HG03159 (cell line): Measurements from ENCODE around the gene EPC2.

Experiments
- ATAC-seq: cut with Tn5 transposase; IDR thresholded peaks from one replicate; pipeline ENCODE4 v1.9.1; 2021; ENCODE audit warnings: mild to moderate bottlenecking, moderate library complexity; ENCODE audit not compliant: unreplicated experiment

The EPC2 gene

DNA sequence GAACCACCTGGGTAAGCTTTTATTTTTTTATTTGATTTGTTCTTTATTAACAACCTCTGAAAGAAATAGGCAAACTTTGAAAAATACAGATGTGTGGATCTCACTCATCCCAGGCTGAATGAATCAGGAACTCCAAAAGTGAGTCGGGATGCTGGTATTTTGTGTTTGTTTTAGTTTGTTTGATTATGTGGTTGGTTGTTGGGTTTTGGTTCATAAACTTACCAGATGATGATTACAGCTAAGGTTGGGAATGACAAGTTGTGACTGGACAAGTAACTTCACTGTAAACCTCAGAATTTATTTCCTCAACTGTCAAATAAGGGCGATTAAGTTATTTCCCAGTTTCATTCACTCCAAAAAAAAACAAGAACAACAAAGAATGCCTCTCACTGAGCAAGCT is 150.0 kb downstream of the EPC2 start:
- ATAC-seq = no peak

DNA sequence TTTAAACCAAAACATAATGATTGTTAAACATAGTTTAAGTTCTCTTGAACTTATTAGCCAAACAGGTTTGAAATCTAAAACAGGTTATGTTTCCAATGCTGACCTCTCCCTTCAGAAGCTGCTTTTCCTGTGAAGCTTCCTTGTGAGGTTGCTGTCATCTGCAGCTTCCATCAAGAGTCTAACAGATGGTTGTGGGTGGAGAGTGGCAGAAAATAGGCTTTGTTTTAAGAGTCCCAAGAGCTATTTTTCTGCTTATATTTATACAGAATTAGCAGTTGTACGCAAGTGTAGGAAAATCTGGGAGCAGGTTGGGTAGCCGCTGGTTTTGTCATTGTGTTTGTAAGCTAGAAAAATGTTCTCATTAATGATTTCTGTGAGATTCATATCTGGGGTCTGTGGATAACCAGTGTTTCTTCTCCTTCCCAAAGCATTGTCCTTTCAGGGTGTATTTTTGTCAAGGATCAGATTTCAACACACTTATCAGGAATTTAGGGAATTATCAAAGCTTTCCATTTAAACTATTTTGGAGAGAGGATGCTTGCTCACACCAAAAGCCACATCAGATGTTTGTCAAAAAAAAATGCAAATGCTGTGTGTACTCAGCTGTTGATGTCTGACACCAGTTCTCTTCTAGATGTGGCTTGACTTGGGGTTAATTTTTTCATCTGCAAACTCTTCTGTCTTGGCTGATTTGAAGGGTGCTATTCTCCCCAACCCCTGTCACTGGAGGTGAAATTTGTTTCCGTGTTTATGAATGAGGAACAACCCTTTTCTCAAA is 152.4 kb downstream of the EPC2 start:
- no peak for ATAC-seq

DNA sequence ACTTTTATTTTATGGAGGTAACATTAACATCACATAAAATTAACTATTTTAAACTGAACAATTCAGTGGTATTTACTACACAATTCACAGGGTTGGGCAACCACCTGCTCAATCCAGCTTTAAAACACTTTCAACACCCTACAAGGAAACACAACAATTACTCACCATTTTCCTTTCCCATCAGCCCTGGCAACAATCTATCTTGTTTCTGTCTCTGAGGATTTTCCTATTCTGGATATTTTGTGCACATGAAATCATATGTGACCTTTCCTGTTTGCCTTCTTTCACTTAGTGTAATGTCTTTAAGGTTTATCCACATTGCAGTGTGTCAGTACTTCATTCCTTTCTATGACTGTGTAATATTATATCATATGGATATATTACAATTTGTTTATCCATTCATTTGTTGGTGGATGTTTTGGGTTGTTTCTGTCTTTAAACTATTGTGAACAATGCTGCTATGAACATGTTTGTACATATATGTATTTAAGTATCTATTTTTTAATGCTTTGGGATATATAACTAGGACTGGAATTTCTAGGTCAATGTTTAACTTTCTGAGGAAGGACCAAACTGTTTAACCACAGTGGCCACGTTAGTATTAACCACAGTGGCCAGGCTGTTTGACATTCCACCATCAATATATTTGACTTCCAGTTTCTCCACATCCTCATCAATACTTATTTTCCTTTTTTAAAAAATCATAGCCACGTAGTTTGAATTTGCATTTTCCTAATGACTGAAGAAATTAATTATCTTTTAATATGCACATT is 158.1 kb downstream of the EPC2 start:
- ATAC-seq = no peak

DNA sequence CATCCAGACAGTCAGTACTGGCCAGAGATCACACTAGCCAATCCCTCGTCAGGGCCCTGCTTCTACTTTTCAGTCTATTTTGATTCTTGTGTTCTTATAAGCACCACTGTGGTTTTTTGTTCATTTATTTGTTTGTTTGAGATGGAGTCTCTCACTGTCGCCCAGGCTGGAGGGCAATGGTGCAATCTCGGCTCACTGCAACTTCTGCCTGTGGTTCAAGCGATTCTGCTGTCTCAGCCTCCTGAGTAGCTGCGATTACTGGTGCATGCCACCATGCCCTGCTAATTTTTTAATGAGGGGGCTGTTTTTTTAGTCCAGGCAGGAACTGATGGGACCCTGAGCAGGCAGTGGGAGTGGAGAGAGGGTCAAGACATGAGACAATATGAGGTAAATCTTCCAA is 165.5 kb downstream of the EPC2 start:
- no peak for ATAC-seq

DNA sequence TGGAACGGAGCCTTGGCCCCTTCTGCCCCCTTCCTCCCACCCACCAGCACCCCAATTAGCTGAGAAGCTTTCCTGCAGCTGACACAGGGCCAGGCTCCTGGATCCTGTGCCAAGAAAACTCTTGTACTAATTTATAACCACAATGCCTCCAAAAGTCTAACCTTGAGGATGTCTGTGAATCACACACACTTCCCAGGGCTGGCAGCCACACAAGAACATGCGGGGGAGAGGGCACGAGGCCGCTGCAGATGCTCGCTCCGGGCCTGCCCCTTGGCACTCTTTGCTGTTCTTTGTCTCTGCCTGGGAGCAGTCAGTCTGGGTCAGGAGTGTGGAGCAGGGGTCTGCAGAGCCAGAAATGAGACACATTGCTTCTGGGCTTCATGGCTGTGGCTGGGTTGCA is 167.8 kb downstream of the EPC2 start:
- no peak for ATAC-seq

DNA sequence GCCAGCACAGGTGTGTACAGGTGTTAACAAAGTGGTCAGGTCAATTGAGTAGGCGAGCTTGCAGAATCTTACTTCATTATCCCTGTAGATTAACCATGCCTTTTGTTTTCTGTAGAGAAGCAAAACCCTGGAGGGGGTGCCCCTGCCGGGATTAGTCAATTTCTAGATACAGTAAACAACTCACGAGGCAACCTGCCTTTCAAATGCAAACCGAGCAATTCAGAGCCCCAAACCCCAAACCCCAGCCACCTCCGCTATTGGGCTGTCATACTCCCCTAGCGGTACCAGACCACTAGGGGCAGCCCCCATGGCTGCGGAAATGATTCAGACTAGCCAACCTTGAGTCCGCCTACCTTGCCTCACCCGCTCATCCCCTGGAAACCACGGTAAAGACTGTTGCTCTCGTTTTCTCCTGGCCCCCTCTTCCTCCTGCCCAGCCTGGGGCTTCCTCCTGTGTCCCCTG is 169.1 kb downstream of the EPC2 start:
- peak; percentile 99 for ATAC-seq

DNA sequence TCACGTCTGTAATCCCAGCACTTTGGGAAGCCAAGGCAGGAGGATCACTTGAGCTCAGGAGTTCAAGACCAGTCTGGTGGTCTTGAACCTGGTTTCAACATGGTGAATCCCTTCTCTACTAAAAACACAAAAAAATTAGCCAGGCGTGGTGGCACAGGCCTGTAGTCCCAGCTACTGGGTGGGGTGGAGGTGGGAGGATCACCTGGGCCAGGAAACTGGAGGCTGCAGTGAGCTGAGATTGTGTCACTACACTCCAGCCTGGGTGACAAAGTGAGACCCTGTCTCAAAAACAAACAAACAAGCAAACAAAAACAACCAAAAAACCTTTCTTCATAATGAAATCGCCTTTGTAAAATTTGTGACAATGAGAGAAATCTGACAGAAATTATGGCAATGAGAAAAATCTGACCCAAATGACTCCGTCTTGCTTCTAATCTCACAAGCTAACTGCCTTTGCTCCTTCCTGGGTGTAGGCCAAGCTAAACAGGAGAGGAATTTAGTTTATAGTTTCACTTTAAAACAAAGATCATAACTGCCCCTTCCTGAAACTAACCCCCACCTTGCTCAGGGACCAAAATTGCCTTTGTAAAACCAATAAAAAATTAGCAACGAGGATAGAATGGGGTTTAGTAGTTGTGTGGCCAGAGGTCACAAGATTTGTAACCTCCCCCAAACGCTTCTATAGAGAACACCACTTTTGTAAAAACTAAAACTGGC is 169.8 kb downstream of the EPC2 start:
- no peak for ATAC-seq

DNA sequence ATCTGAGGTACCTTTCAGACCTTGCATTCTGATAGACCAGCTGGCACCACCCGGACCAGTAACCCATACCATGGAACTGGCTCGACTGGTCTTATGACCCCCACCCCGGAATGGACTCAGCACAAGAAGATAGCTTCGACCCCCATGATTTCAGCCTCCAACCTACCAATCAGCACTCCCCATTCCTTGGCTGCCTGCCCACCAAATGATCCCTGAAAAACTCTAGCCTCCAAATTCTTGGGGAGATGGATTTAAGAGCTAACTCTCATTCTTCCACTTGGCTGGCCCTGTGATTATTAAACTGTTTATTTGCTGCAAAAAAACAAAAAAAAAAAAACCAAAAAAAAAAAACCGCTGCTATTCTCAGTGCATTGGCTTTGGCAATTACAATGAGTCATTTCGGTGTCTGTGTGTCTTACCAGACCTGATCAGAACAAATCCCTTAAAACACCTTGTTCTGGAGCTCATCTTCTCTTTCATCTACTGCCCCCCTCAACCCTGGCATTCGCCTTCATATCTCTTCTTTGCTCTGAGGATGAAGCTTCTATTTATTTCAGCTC is 170.4 kb downstream of the EPC2 start:
- ATAC-seq = no peak

DNA sequence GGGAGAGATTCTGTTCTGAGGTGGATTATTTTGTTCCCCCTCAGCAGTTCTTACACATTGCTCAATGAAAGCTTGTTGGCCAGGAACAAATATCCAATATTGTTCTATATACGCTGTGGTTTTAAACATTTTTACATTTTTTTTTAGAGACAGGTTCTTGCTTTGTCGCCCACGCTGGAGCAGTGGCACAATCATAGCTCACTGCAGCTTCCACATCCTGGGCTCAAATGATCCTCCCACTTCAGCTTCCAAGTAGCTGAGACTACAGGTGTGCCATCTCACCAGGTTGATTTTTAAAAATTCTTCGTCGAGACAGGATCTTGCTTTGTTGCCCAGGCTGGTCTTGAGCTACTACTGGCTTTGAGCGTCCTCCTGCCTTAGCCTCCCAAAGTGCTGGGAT is 171.6 kb downstream of the EPC2 start:
- no peak for ATAC-seq

DNA sequence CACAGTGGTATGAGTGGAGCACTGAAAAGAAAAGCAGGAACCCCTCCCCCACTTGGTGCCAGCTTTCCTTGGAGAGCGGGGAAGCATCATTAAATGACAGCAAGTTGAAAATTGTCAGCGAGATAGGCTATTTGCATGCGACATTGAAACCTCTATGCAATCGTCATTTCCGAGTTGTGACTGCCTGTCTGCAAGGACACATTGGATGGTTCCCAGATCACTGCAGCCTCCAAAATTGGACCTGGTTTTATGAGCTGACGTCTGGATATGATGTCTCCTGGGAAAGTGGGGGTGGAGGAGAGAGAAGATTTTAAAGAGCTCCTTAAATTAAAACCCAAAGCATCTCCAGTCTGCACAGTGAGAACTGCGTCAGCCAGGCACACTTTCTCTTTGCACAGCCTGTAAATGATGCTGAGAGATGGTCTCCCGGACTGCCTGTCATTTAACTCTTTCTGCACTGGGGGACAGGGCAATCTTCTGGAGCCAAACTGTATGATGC is 172.7 kb downstream of the EPC2 start:
- no peak for ATAC-seq

DNA sequence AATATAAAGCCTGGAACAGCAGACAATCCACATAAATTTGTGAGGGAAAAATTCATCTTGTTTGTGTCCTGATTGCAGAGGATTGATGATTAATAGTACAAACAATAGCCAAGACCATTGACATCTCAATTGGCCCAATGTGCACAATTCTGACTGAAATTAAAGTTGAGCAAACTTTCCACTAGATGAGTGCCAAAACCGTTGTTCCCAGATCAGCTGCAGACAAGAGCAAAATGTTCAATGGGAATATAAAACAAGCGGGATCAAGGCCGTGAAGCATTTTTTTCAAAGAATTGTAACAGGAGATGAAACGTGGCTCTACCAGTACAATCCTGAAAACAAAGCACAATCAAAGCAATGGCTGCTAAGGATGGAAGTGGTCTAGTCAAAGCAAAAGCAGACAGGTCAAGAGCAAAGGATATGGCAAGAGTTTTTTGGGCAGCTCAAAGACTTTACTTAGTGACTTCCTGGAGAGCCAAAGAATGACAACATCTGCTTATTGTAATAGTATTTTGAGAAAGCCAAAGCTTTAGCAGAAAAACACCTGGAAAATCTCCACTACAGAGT is 174.6 kb downstream of the EPC2 start:
- ATAC-seq = no peak

DNA sequence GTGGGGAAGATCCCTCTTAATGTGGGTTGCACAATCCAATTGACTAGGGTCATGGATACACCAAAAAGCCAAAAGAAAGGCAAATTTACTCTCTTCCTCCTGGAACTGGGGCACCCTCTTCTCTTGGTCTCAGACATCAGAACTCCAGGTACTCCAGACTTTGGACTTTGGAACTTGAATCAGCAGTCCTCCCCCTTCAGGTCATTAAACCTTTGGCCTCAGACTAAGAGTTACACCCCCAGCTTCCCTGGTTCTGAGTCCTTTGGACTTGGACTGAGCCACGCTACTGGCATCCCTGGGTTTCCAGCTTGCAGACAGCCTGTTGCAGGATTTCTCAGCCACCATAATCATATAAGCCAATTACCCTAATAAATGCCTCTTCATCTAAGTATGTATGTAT is 179.6 kb downstream of the EPC2 start:
- ATAC-seq = no peak

DNA sequence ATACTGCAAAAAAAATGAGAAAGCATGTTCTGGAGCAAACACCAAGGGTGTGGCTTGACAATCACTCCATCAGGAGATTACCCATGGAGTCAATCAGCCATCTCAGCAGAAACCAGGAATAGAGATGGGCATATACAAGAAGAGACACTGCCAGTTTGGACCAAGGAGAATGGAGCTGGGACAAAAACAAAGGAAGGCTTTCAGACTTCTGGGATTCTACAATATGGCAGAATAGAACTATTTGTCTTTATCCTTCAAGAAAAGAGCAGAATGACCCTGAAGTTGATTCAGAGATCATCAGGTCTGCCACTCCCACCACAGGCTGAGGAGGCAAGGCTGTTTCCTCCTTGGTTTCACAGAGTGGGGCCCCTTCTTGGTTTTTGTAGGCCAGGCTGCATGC is 182.2 kb downstream of the EPC2 start:
- no peak for ATAC-seq

DNA sequence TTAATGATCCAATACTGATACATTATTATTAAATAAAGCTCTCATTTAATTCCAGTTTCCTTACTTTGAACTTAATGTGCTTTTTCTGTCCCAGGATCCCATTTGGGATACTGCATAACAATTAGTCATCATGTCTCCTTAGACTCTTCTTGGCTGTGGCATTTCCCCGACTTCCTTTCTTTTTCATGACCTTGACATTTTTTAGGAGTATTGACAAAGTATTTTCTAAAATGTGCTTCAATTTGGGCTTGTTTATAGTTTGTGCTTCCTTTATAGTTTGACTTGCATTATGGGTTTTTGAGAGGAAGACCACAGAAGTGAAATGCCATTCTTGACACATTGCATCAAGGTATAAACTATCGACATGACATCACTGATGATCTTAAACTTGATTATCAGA is 184.4 kb downstream of the EPC2 start:
- no peak for ATAC-seq

DNA sequence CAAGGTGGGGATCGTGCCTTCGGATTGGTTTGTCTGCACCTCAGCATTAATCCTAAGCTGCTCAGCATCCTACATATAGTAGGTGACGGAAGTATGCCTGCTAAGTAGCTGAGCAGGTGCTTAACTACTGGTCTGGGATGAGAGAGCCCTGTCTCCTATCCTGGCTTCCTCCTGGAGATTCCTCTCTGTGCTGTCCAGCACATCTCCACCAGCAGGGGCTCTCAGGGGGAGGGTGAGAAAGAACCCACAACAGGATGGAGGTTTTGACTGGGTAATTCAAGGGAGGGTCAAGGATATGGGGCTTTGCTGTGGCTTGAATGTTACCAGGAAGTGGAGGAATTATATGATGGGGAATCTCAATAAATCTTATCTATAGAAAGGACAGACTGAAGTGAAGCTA is 185.1 kb downstream of the EPC2 start:
- no peak for ATAC-seq

DNA sequence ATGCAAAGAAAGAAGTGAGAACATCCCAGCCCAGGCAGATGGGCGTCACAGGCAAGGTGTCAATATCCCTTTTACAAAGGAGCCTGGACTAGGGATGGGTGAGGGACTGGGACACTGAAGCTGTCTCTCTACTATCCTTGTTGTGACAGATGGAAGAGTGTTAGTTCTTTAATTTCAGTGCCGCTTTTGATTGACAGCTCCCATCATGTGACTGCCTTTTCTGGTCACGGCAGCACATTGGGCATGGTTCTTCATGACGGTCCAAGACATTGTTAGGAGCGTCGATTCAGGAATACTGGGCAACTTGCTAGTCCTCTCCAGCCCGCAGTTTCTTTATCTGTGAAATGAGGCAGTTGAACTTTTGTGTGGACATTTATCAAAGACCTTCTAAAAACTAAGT is 188.1 kb downstream of the EPC2 start:
- ATAC-seq = no peak
